WI38 (cell line): Measurements from ENCODE around the gene SEPTIN5.

Source experiments
- H3K4me3 ChIP-seq: 2 replicates; pipeline ENCODE4 v1.5.1; 2011; ENCODE audit warnings: low read depth, mild to moderate bottlenecking, control low read depth, low read length
- TF ChIP-seq, protein P1 (sequence below): IDR thresholded peaks from 2 replicates; pipeline ENCODE4 v1.5.1; 2012; ENCODE audit warnings: low read depth, mild to moderate bottlenecking, control low read depth, low read length

The SEPTIN5 gene

DNA sequence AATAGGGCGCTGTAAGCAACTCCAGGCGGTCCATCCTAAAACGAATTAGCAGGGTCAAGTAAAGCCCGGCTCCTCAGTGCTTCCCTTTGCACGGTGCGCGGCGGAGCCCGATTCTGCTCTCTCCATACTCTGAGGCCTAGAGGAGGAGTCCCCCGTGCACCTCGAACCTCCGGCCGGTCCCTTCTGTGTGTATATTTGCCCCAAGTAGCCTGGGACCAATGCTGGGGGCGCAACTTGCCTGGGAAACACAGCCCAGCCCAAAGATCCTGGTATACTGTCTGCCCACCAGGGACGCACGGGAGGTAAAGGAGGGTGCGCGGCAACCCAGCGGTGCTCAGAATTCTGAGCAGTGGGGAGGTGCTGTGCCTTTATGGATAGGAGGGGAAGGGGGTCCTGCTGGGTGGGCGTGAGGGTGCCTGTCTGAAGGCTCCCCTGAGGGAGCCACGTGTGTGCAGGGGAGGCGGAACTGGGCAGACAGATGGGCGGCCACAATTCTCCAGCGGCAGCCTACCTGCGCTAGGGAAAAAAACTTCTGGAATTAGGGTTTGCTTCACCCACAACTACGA is 41.5 kb downstream of the SEPTIN5 start:
- H3K4me3 ChIP-seq, result no peak overlapping the region
- TF ChIP-seq, protein P1, sequence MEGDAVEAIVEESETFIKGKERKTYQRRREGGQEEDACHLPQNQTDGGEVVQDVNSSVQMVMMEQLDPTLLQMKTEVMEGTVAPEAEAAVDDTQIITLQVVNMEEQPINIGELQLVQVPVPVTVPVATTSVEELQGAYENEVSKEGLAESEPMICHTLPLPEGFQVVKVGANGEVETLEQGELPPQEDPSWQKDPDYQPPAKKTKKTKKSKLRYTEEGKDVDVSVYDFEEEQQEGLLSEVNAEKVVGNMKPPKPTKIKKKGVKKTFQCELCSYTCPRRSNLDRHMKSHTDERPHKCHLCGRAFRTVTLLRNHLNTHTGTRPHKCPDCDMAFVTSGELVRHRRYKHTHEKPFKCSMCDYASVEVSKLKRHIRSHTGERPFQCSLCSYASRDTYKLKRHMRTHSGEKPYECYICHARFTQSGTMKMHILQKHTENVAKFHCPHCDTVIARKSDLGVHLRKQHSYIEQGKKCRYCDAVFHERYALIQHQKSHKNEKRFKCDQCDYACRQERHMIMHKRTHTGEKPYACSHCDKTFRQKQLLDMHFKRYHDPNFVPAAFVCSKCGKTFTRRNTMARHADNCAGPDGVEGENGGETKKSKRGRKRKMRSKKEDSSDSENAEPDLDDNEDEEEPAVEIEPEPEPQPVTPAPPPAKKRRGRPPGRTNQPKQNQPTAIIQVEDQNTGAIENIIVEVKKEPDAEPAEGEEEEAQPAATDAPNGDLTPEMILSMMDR, result no peak

DNA sequence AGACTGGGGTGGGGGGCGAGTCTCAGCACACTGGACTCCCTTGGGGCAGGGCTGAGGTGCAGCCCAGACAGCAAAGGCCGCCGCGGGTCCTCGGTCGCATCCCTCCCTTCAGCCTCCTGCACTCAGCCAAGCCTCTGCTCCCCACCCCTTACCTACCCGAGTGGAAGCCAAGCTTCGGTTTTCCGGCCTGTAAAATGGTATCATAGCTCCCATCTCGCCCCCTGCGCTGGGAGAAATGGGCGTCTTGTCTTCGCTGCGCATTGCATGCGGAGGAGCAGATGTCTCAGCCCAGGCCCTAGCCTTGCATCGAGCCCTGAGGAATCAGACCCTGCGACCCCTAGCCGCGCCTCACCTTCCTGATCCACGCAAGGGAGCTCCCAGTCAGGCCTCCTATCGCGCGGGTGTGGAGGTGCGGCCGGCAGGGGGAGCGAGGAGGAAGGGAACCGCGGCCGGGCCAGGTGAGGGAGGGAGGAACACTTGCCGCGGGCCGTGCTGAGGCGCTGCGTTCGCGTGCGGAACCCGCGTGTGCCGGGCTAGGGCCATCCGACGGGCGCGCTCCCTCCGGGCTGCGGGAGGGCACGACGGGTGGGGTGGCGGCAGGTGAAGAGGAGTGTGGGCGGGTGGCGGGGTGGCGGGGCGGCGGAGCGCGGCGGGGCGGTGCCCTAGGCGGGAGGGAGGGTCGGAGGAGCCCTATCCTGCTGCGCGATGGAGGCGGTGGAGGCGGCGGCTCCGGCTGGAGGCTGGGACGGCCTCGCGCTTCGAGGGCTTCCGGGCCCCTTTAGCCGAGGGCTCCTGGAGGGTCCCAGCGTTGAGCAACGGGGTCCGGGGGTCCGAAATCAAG is 42.2 kb downstream of the SEPTIN5 start:
- TF ChIP-seq, protein P1, result 0 out of 2 replicates have a peak, but pooled peaks have one; percentile 28
- no peak overlapping the region; the same call in 1 of the 2 replicates for H3K4me3 ChIP-seq

DNA sequence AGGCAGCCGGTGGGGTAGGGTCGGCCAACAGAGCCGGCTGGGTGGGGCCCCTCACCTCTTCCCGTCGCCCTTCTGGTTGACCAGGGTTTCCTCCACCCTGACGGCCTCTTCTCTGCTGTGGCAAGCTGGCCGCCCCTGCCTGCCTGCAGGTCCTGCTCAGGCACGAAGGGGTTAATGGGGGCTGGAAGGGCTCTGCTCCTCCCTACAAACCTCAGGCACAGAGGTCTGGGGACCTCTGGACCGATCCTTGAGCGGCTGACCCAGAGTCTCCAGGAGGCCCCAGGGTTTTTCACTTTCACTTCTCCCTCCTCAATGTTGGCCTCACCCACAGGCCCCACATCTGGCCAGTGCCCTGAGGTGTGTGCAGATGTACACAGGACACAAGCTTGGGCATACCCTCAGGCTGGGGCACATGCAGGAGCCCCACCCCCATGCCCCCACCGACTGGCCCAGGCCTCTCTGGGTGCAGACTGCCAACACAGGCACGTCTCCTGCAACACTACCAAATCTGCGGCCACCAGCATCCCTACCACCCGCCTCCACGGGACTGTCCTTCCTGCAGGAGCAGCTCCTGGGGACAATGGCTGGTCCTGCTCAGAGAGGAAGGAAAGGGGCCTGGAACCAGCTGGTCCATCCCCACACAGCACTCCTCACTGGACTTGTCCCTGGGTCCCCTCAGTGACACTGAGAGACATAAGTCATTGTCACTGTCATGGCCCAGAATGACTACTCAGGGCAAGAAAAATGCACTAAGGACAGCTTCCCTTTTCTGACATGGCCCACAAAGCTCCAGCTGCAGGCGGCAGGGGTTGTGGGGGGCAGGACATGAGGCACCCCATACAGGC is 43.1 kb downstream of the SEPTIN5 start:
- H3K4me3 ChIP-seq, result no peak overlapping the region; the same call in 1 of the 2 replicates

DNA sequence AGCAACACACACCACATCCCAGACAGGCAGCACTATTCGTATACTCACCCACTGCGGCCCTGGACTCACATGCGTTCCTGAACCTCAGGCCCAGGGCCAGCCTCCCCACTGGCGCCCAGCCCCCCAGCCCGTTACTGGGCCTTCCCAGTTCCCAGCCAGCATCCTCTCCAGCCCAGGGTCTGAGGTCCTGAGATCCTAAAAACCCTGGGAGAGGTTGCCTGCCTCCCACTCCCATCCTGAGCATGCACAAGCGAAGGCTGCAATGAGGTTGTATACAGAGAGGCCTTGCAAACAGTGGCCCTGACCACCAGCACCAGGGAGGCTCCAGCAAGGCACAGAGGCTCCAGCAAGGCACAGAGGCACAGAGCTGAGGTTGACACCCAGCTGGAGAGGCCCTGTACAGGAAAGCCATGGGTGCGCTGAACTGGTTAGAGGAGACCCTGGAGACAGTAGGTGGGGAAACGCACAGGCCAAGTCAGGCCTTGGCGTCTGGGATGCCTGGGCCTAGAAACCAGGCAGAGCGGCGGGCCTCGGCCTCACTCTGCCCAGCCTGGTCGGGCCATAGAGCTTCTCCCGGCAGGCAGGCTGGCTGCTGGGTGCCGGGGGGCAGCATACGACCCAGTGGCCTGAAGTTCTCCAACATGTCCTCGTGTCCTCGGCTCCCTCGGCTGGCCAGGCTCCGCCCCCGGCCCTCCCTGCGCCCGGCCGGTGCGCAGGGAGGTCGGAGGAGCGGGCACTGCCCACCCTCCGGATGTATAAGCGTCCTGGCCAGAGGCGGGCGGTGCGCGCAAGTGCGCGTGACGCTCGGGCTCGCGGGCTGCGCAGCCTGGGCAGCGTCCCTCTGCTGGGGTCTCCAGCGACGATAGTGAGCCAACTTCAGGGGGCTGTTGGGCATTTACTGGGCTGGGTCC is 43.9 kb downstream of the SEPTIN5 start:
- TF ChIP-seq, protein P1, result no peak
- no peak overlapping the region for H3K4me3 ChIP-seq

More for the DNA sequence above, 43.1 kb downstream of the SEPTIN5 start:
- TF ChIP-seq, protein P1, result no peak

DNA sequence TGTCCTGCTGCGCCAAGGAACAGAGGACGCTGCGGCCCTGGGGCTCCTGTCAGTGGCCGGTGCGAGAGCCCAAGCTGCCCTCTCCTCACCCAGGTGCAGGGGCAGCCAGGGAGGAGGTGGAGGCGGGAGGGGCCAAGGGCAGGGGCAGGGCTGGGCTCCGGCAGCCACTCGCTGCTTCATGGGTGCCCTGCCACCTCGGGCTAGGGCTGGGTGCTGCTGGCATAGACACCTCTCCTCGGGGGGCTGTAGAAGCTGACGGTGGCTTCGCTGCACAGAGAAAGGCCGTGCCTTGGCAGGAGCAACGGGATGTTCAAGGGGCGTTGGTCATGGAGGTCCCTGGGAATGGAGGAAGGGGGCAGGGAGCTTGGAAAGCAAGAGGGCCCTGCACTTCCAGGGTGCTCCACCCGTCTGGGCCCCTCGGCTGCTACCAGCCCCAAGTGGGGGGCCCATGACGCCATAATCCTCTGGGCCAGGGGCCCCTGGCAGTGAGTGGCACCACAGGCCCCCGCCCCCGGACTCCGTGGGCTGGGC is 44.7 kb downstream of the SEPTIN5 start:
- no peak overlapping the region for H3K4me3 ChIP-seq
- TF ChIP-seq, protein P1, result no peak

DNA sequence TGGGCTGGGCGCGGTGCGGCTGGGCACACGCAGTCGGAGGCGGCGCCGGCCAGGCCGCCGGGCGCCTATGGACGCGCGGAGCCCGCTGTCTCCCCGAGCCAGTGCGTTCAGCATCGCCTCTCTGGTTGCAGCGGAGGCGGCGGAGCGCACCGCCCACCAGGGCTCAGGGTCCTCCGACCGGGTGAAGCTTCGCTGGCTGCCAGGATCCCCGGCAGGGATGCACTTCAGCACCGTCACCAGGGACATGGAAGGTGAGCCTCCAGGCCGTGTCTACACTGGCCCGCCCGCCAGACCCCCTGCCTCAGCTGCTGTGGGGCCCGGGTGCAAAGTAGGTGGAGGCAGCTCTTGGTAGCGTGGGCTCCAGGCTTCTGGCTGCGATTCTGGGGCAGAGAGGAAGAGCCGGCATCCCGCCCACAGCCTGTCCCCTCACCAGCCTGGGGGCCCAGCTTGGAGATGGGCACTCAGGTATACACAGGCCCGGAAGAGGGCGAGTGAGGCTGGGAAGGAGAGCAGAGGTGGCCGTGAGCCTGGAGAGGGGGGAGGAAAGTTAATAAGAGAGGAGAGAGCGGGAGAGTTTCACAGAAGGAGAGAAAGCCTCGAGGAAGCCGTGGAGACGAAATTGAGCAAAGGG is 45.2 kb downstream of the SEPTIN5 start:
- no peak overlapping the region for H3K4me3 ChIP-seq
- TF ChIP-seq, protein P1, result no peak
